Activated gamma-delta T cell treated with anti-CD3 and anti-CD28 coated beads, Interleukin-2, amount 50 U/mL, for 16 hours (primary cell): ENCODE data around the gene KCNC1.

Source experiments
- DNase-seq: peaks from one replicate; pipeline ENCODE4 v3.0.0-alpha.2; 2020; ENCODE audit warnings: low read depth

The KCNC1 gene

GRCh38 chr11:17773674-17774073, 39.1 kb downstream of the KCNC1 start:
- DNase-seq: no peak

- no peak for DNase-seq
Observed at GRCh38 chr11:17774232-17775034, 39.9 kb downstream of the KCNC1 start.

GRCh38 chr11:17775035-17775348, 40.4 kb downstream of the KCNC1 start:
- DNase-seq: no peak

GRCh38 chr11:17775507-17776211, 41.1 kb downstream of the KCNC1 start:
- DNase-seq: no peak

GRCh38 chr11:17776212-17776875, 41.8 kb downstream of the KCNC1 start:
- no peak for DNase-seq

- DNase-seq: no peak
Observed at GRCh38 chr11:17777086-17777737, 42.6 kb downstream of the KCNC1 start.

- no peak for DNase-seq
Observed at GRCh38 chr11:17777738-17778091, 43.1 kb downstream of the KCNC1 start.

GRCh38 chr11:17778352-17778751, 43.8 kb downstream of the KCNC1 start:
- DNase-seq: no peak

- no peak for DNase-seq
Observed at GRCh38 chr11:17778956-17779860, 44.6 kb downstream of the KCNC1 start.

GRCh38 chr11:17779861-17780594, 45.4 kb downstream of the KCNC1 start:
- DNase-seq: no peak

GRCh38 chr11:17780668-17781067, 46.1 kb downstream of the KCNC1 start:
- no peak for DNase-seq

GRCh38 chr11:17781221-17781620, 46.6 kb downstream of the KCNC1 start:
- DNase-seq: no peak

GRCh38 chr11:17781626-17782025, 47.0 kb downstream of the KCNC1 start:
- DNase-seq: no peak

GRCh38 chr11:17782145-17782544, 47.6 kb downstream of the KCNC1 start:
- DNase-seq: no peak

- no peak for DNase-seq
Observed at GRCh38 chr11:17782603-17783337, 48.2 kb downstream of the KCNC1 start.

GRCh38 chr11:17783878-17784277, 49.3 kb downstream of the KCNC1 start:
- no peak for DNase-seq

GRCh38 chr11:17786824-17787525, 52.4 kb downstream of the KCNC1 start:
- no peak for DNase-seq

- DNase-seq: no peak
Observed at GRCh38 chr11:17788084-17788483, 53.5 kb downstream of the KCNC1 start.

- DNase-seq: no peak
Observed at GRCh38 chr11:17790453-17790852, 55.9 kb downstream of the KCNC1 start.

GRCh38 chr11:17791144-17791543, 56.6 kb downstream of the KCNC1 start:
- DNase-seq: no peak
